ENCODE measurements around the gene HLA-DMB. TPM values are rescaled to one million over a fixed set of nuclear protein-coding genes. Genes with fewer than 3 reads are reported as not detected.

HLA-DMB gene
- 10 to 100 TPM in 2 of 4 donors, 1 to 10 TPM in 2; 3.4 to 24.8 (median 9.2) TPM for total RNA-seq

DNA sequence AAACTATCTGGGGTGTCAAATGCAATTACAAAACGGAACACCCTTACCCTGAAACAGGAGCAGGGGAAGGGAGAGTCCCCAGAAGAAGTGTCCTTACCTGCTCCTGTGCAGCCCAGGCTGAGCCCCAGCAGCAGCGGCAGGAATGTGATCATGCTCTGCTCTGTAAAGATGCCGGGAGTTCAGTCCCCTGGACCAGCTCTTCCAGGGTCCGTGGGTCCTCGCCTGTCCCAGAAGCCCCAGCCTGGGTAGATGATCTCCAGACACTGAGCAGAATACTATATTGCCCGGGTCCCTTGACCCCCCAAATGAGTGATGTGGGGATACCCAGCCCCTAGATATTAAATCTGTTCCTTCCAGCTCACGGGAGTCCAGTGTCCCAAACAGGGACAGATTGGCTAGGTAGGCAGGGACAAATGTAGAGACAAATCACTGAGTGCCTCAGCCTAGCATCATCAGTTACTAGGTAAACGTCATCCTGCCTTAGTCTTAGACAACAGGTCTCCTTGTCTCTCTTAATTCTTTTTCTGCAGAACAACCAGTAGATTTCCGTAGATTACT, at the start of gene HLA-DMB:
HLA-DMB (minus strand) TSS at position 373 of the 558 bp plus-strand sequence; CDS start at position 152, 221 bp downstream.
- Histone ChIP-seq H3K36me3 (no peaks in the 10 kb centered on the region), H3K4me3 (peak within 1 kb of the TSS; percentile 23 to 71 (median 43)), H3K4me1 (peaks cover 0 to 27% (median 14%) of the 10 kb centered on the region in 3 donors), H3K27ac (peak within 1 kb of the TSS; percentile 55 to 90 (median 76)), H3K9me3 (no peaks in the 10 kb centered on the region), H3K27me3 (peaks cover 0 to 12% (median 0%) of the 10 kb centered on the region in 4 donors)
- WGBS, 2 donors, result 15 to 18% methylated on average over 6 of the region's 9 CpGs
- intact Hi-C loops (cut with DNase I), result loop anchor here (5.0 kb wide), 1 partner anchor 42 kb away; no protein-coding TSS in a partner anchor
- no peak for DNase-seq
- TF ChIP-seq CTCF (IDR thresholded peaks at IDR 0.05), result no peak
- peak in 1 of 4 donors; percentile 67 for TF ChIP-seq POLR2A (IDR thresholded peaks at IDR 0.05)

GRCh38 chr6:32989368-32989767, 48.5 kb upstream of the HLA-DMB start:
- no peak for TF ChIP-seq CTCF (IDR thresholded peaks at IDR 0.05)
- no peak for TF ChIP-seq POLR2A (IDR thresholded peaks at IDR 0.05)
- intact Hi-C loops (cut with DNase I), result no loop called here
- WGBS, 2 donors, result 81 to 88% methylated on average over 1 of the region's 1 CpG

GRCh38 chr6:32984622-32985389, 44.0 kb upstream of the HLA-DMB start:
- Histone ChIP-seq H3K4me3 (no peak overlapping the region), H3K27ac (peak overlapping the region in 3 of 4 donors; percentile 6 to 32 (median 14)), H3K36me3 (peaks cover 13 to 26% (median 25%) of the 10 kb centered on the region in 3 donors), H3K27me3 (no peaks in the 10 kb centered on the region), H3K4me1 (peaks cover 0 to 46% (median 5%) of the 10 kb centered on the region in 3 donors), H3K9me3 (no peaks in the 10 kb centered on the region)
- intact Hi-C loops (cut with DNase I), result loop anchor here (5.0 kb wide), 2 partner anchors 43 to 103 kb away; partner anchors contain the start of gene HLA-DMB
- 9 to 11% methylated on average over 9 of the region's 9 CpGs for WGBS, 2 donors
- TF ChIP-seq CTCF (IDR thresholded peaks at IDR 0.05) (peak; percentile 82 to 94 (median 88)), POLR2A (IDR thresholded peaks at IDR 0.05) (no peak)
- DNase-seq, result peak; percentile 52

More at GRCh38 chr6:32989368-32989767, 48.5 kb upstream of the HLA-DMB start:
- Histone ChIP-seq H3K27ac (no peak overlapping the region), H3K36me3 (no peaks in the 10 kb centered on the region), H3K27me3 (no peaks in the 10 kb centered on the region), H3K9me3 (no peaks in the 10 kb centered on the region), H3K4me3 (no peak overlapping the region), H3K4me1 (peaks cover 0 to 7% (median 3%) of the 10 kb centered on the region in 3 donors)
- DNase-seq, result no peak

- TF ChIP-seq CTCF (IDR thresholded peaks at IDR 0.05), result no peak
- no peak for TF ChIP-seq POLR2A (IDR thresholded peaks at IDR 0.05)
- H3K4me1 ChIP-seq, result peaks cover 0 to 52% (median 5%) of the 10 kb centered on the region in 3 donors
- H3K36me3 ChIP-seq, result peaks cover 21 to 33% (median 32%) of the 10 kb centered on the region in 3 donors
- no peaks in the 10 kb centered on the region for H3K9me3 ChIP-seq
- no peak overlapping the region for H3K4me3 ChIP-seq
- WGBS, 2 donors, result 26 to 42% methylated on average over 3 of the region's 3 CpGs
- no peaks in the 10 kb centered on the region for H3K27me3 ChIP-seq
- intact Hi-C loops (cut with DNase I), result loop anchor here (5.0 kb wide), 2 partner anchors 42 to 102 kb away; partner anchors contain the start of gene HLA-DMB
- peak overlapping the region in 3 of 4 donors; percentile 6 to 32 (median 14) for H3K27ac ChIP-seq
- no peak for DNase-seq
These were observed 43.3 kb upstream of the HLA-DMB start for GRCh38 chr6:32983964-32984621.
